ENCODE results near the gene TUSC1.
"Not testable (repeated sequence)": the region's sequence is repeated elsewhere in the genome, so short reads cannot be mapped to it uniquely, and the experiment has no call there.

The TUSC1 gene

GRCh38 chr9:25678147-25678666 lies at the start of gene TUSC1:
Gene TUSC1, minus strand, starts transcription at chr9:25678444. Its CDS starts 132 bp downstream, at chr9:25678312.
- TF ChIP-seq POLR2A (IDR thresholded peaks at IDR 0.05; ENCODE audit: low read length) (peak; percentile 33), GATA1 (IDR thresholded peaks at IDR 0.05; ENCODE audit: low read depth, low read length) (no peak)
- peak; percentile 78 to 85 for DNase-seq

- TF ChIP-seq POLR2A (IDR thresholded peaks at IDR 0.05; ENCODE audit: low read length): no peak
- no peak for TF ChIP-seq GATA1 (IDR thresholded peaks at IDR 0.05; ENCODE audit: low read depth, low read length)
These were observed 48.7 kb upstream of the TUSC1 start for GRCh38 chr9:25726871-25727410.

GRCh38 chr9:25724424-25724823 lies 46.2 kb upstream of the TUSC1 start:
- DNase-seq: no peak
- TF ChIP-seq POLR2A (IDR thresholded peaks at IDR 0.05; ENCODE audit: low read length) (no peak), GATA1 (IDR thresholded peaks at IDR 0.05; ENCODE audit: low read depth, low read length) (no peak)

More at GRCh38 chr9:25726871-25727410, 48.7 kb upstream of the TUSC1 start:
- no peak for DNase-seq

GRCh38 chr9:25716220-25716872 lies 38.1 kb upstream of the TUSC1 start:
- TF ChIP-seq GATA1 (IDR thresholded peaks at IDR 0.05; ENCODE audit: low read depth, low read length): no peak
- TF ChIP-seq POLR2A (IDR thresholded peaks at IDR 0.05; ENCODE audit: low read length): no peak
- no peak for DNase-seq

- no peak for TF ChIP-seq POLR2A (IDR thresholded peaks at IDR 0.05; ENCODE audit: low read length)
- no peak for DNase-seq
These were observed 31.7 kb upstream of the TUSC1 start for GRCh38 chr9:25709941-25710340.

GRCh38 chr9:25704800-25705199 lies 26.6 kb upstream of the TUSC1 start:
- TF ChIP-seq POLR2A (IDR thresholded peaks at IDR 0.05; ENCODE audit: low read length): no peak
- no peak for TF ChIP-seq GATA1 (IDR thresholded peaks at IDR 0.05; ENCODE audit: low read depth, low read length)
- DNase-seq: no peak

- DNase-seq: no peak
- TF ChIP-seq POLR2A (IDR thresholded peaks at IDR 0.05; ENCODE audit: low read length) (no peak), GATA1 (IDR thresholded peaks at IDR 0.05; ENCODE audit: low read depth, low read length) (no peak)
These were observed 25.6 kb upstream of the TUSC1 start for GRCh38 chr9:25703701-25704357.

- TF ChIP-seq POLR2A (IDR thresholded peaks at IDR 0.05; ENCODE audit: low read length) (no peak), GATA1 (IDR thresholded peaks at IDR 0.05; ENCODE audit: low read depth, low read length) (no peak)
- no peak for DNase-seq
These were observed 24.3 kb upstream of the TUSC1 start for GRCh38 chr9:25702536-25702935.

- DNase-seq: not testable (repeated sequence)
These were observed 22.7 kb upstream of the TUSC1 start for GRCh38 chr9:25700899-25701298.

GRCh38 chr9:25700430-25700829 lies 22.2 kb upstream of the TUSC1 start:
- TF ChIP-seq GATA1 (IDR thresholded peaks at IDR 0.05; ENCODE audit: low read depth, low read length) (no peak), POLR2A (IDR thresholded peaks at IDR 0.05; ENCODE audit: low read length) (no peak)
- no peak for DNase-seq

GRCh38 chr9:25691786-25692185 lies 13.5 kb upstream of the TUSC1 start:
- TF ChIP-seq POLR2A (IDR thresholded peaks at IDR 0.05; ENCODE audit: low read length) (no peak), GATA1 (IDR thresholded peaks at IDR 0.05; ENCODE audit: low read depth, low read length) (no peak)
- no peak for DNase-seq

GRCh38 chr9:25684321-25684720 lies 6.1 kb upstream of the TUSC1 start:
- TF ChIP-seq GATA1 (IDR thresholded peaks at IDR 0.05; ENCODE audit: low read depth, low read length): no peak
- no peak for TF ChIP-seq POLR2A (IDR thresholded peaks at IDR 0.05; ENCODE audit: low read length)

GRCh38 chr9:25681266-25681665 lies 3.0 kb upstream of the TUSC1 start:
- no peak for TF ChIP-seq POLR2A (IDR thresholded peaks at IDR 0.05; ENCODE audit: low read length)
- no peak for TF ChIP-seq GATA1 (IDR thresholded peaks at IDR 0.05; ENCODE audit: low read depth, low read length)
- no peak for DNase-seq

More at GRCh38 chr9:25684321-25684720, 6.1 kb upstream of the TUSC1 start:
- DNase-seq: no peak

GRCh38 chr9:25678846-25679360 lies 659 bp upstream of the TUSC1 start:
- no peak for TF ChIP-seq POLR2A (IDR thresholded peaks at IDR 0.05; ENCODE audit: low read length)
- no peak for TF ChIP-seq GATA1 (IDR thresholded peaks at IDR 0.05; ENCODE audit: low read depth, low read length)
- no peak for DNase-seq
